Stimulated activated CD8-positive, alpha-beta memory T cell treated with anti-CD3 and anti-CD28 coated beads, Interleukin-7, amount 100 ng/mL, for 24 hours (primary cell): ENCODE measurements around the gene CLEC4G.

Source experiments
- DNase-seq: peaks from one replicate; pipeline ENCODE4 v3.0.0-alpha.2; 2020; ENCODE audit warnings: low read depth

CLEC4G gene

DNA sequence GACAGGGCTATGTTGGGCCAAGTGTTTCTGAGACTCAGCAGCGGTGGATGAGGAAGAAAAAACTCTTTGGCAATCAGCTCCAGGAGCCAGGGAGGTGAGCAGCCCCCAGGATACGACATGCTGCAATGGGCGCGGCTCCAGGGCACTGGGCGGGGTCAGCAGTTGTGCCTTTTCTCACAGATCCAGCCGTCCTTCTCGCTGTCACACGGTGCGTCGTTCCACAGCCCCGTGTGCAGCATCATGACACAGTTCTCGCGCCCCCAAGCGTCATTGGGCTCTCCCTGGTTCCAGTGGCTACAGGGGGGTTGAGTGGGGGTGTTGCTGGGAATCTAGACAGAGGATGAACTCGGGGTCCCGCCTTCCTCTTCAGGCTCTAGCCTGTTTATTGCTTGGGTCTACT, 2.7 kb downstream of the CLEC4G start:
- DNase-seq, result no peak

DNA sequence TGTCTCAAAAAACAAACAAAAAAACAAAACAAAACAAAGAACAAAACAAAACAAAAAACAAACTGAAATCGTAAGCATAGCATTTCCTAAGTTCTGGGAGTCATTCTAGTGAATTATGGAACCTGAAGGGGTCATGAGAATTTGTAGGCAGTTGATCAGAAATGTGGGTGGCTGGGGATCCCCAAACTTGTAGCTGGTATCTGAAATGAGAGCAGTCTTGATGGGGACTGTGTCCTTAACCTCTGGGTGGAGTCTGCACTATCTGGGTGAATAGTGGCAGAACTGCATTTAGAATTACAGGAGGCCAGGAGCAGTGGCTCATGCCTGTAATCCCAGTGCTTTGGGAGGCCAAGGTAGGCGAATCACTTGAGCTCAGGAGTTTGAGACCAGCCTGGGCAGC, 6.1 kb downstream of the CLEC4G start:
- DNase-seq, result no peak

- no peak for DNase-seq
Measured at GRCh38 chr19:7722231-7722651, 9.7 kb downstream of the CLEC4G start.

- DNase-seq, result no peak
Measured at GRCh38 chr19:7720351-7720750, 11.6 kb downstream of the CLEC4G start.

- DNase-seq, result no peak
Measured at GRCh38 chr19:7718668-7719067, 13.2 kb downstream of the CLEC4G start.

DNA sequence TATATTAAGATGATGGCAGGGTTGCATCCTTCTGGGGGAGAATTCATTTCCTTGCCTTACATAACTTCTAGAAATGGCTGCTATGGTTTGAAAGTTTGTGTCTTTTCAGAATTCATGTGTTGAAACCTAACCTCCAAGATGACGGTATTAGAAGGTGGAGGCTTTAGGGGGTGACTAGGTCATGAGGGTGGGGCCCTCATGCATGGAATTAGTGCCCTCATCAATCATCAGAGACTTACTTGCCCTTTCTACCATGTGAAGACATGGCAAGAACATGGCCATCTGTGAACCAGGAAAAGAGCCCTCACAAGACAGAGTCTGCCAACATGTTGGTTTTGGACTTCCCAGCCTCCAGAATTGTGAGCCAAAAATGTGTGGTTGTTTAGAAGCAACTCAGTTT, 15.1 kb downstream of the CLEC4G start:
- no peak for DNase-seq

- no peak for DNase-seq
Measured at GRCh38 chr19:7715671-7716070, 16.2 kb downstream of the CLEC4G start.

DNA sequence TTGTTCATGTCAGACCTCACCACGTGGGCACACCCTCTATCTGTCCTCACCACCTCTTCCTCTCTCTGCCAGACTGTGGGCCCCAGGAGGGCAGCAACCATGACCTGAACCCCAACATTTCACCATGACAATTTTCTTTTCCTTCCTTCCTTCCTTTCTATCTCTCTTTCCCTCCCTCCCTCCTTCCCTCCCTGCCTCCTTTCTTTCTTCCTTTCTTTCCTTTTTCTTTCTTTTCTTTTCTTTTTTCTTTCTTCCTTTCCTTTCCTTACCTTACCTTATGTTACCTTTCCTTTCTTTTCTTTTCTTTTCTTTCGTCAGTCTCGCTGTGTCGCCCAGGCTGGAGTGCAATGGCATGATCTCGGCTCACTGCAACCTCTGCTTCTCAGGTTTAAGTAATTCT, 21.3 kb downstream of the CLEC4G start:
- no peak for DNase-seq

- DNase-seq, result no peak
Measured at GRCh38 chr19:7709932-7710460, 21.9 kb downstream of the CLEC4G start.

- DNase-seq, result no peak
Measured at GRCh38 chr19:7706955-7707456, 24.9 kb downstream of the CLEC4G start.

DNA sequence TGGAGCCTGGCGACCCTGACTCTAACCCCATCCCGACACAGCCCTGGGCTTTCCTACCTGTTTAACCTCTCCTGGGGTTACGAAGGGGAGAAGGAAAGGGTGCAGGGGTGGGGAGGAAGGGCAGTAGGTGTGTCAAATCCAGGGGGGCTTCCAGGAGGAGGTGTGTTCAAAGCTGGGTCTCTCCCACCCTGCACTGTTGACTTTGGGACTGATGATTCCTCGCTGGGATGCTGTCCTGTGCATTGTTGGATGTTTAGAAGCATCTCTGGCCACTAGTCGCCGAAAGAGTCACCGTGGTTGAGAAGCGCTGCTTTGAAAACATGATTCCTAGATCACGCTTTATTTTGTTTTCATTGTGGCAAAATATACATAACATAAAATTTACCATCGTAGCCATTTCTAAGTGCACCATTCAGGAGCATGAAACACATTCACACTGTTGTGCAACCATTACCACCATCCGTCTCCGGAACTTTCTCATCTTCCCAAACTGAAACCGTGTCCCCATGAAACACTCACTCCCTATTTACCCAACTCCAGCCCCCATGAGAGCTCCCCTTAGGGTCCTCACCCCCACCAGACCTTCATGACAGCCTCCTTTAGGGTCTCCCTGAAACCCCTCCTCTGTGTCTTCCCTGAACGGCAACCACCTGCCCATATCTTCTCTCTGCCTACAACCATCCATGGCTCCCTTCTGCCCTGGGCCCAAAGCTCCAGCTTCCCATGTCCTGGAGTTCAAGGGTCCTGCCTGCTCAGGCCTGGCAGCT, 25.5 kb downstream of the CLEC4G start:
- DNase-seq, result no peak

DNA sequence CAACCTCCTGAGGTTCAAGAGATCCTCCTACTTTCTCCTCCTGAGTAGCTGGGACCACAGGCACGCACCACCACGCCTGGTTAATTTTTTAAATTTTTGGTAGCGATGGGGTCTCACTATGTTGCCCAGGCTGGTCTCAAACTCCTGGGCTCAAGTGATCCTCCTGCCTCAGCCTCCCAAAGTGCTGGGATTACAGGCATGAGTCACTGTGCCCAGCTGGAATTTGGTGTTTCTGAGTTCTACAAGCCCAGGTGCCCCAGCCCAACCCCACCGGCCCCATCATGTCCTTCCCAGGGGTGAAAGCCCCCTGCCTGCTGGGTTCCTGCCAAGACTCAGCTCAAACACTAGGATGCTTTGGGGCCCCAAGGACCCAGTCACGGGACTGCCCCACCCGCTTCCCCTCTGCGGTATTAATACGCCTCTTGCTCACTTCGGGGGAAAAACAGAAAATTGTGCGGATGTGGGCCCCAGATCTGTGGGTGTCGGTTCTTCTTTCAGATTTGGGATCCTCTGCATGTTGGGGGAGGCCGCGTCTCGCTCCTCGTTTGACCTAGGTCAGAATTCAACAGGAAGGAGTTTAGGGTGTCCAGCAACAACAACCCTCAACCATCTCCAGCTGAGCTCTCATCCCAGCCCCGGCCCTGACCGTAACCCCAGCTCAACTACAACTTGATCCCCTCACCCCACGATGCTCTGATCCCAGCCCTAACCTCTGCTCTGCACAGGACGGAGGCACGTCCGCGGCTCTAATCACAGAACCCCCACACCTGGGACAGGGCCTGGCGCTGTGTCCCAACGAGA, 26.3 kb downstream of the CLEC4G start:
- DNase-seq, result peak; percentile 47

DNA sequence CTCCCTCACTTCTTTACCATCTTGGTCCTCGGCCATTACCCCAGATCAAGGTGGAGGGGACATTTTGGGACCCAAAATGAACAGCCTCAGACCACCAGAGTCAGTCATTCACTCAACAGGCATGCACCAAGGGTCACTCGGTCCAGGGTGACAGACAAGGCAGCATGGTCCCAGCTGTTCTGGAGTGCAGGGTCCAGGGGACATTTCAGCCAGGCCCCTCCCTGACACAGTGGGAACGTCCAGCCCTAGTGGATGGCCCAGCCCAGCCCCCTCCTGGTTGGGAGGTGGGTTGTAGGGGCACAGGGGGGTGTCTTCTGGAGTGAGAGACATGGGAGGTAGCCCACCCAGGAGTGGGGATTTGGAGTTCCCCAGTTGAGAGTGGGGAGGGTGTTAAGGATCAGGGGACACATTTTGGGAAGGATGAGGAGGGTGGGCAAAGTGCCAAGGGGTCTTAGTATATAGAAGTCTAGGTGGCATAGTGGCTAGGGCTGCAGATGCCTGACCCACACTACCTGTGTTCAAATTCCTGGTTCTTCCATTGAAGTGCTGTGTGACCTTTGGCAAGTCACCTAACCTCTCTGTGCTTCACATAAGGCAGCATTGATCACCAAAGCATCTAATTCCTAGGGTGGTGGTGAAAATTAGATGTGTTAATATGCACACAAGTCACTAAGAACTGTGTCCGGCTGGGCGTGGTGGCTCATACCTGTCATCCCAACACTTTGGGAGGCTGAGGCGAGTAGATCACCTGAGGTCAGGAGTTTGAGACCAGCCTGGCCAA, 27.4 kb downstream of the CLEC4G start:
- no peak for DNase-seq

DNA sequence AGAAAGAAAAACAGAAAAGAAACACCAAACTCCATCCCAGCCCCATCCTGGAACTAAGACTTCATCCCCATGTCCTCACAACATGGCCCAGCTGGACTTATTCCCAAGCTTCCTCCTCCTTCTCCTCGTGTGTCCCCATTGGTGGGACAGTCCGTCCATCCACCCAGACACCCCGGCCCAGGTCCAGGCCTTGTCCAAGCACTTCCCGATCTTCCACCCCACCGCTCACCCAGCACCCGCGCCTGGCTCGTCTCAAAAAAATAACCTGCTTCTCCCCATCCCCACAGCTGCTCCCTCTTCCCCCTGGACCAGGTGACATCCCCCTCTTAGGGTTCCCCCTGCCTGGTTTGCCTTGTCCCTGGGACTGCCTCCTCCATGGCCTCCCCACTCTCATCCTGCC, 28.6 kb downstream of the CLEC4G start:
- DNase-seq, result no peak

DNA sequence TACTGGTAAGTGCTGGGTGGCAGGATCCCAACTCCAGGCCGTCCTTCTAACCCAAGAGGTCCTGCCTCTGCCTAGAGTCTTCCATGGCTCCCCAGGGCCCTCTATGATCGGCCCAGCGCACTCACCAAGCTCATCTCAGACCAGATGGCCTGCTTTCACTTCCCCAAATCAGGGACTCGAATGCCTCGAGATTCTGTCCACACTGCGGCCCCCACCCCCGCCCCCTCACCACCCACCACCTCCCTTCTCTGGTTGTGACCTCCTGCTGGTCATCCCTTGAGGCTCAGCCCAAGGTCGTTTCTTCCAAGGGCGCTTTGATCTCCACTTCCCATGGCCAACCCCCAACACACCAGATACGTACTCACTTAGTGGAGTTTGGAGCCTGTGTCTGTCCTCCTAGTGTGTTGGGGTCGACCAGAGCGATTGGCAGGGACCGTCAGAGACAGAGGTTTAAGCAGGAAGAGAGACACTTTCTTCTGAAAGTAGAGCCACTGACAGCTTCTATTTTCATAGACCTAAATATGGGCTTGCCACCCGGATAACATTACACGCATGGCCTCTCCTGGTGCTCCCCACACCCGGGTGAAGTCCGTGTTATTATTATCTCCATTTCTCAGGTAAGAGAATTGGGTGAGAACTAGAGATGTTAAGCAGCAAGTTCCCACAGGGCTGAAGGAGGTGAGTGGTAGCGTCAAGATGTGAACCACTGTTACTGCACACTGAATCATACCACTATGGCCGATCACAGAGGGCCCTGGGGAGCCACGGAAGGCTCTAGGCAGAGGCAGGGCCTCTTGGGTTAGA, 30.1 kb downstream of the CLEC4G start, which contains the start of gene FCER2:
TSS of gene FCER2 (minus strand) at position 478 of the 804 bp plus-strand sequence. CDS start 2,371 bp downstream, outside the sequence.
- DNase-seq, result no peak

DNA sequence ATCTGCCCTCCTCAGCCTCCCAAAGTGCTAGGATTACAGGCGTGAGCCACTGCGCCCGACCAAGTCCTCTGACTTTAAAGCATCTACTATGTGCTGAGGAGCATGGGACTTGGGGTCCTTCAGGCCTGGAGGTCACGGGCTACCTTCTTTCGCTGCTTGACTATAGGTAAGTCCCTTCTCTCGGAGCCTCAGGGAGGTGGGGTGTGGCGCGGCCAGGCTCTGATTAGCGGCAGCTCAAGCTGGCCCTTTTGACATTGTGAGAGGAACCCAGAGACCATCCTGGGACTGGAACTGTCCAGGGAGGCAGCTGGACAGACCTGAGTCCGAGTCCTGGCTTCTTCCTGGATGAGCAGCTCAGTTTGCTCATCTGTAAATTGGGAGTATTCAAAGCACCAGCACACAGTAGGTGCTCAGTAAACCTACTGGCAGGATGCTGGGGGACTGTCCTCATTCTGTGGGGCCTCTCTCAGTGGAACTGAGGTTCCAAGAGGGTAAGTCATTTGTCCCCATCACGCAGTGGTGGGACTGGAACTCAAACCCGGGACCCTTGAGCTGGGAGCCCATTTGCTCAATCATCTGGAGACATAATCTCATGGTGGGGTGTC, 30.8 kb downstream of the CLEC4G start:
- DNase-seq, result no peak

- no peak for DNase-seq
Measured at GRCh38 chr19:7699417-7700401, 32.2 kb downstream of the CLEC4G start.

GRCh38 chr19:7699003-7699402, 32.9 kb downstream of the CLEC4G start:
- no peak for DNase-seq

DNA sequence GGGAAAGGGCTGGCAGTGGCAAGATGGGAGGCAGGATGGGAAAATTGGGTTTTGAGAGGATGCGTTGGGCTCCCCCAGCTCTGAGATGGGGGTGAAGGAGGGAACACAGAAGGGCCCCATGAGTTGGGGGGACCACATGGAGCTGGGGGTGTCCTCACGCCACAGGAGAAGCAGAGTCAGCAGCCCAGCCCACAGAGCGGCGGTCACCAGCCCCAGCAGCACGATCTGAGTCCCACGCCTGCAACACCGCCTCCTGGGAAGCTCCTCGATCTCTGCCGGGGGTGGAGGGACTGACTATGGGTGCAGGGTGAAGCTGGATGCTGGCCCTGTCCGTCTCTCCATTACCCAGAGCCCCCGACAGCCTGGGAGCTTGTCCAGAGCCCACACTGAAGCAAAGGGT, 33.3 kb downstream of the CLEC4G start:
- no peak for DNase-seq
